ENCODE data around the gene FOLR3.
"Not testable (repeated sequence)": the region's sequence is repeated elsewhere in the genome, so short reads cannot be mapped to it uniquely, and the experiment has no call there.

- TF ChIP-seq CTCF (conservative IDR thresholded peaks at IDR 0.05; ENCODE audit: low read length); EZH2phosphoT487 (IDR thresholded peaks at IDR 0.05; ENCODE audit: borderline replicate concordance): not testable (repeated sequence)
Measured at GRCh38 chr11:72142543-72142942, 7.0 kb downstream of the FOLR3 start.

Data from Loucy (cell line).